ENCODE results near the gene BCAP31. TPM values are rescaled to one million over a fixed set of nuclear protein-coding genes. Genes with fewer than 3 reads are reported as not detected.

The BCAP31 gene
- total RNA-seq: 100 to 1,000 TPM; 115 to 170 TPM

DNA sequence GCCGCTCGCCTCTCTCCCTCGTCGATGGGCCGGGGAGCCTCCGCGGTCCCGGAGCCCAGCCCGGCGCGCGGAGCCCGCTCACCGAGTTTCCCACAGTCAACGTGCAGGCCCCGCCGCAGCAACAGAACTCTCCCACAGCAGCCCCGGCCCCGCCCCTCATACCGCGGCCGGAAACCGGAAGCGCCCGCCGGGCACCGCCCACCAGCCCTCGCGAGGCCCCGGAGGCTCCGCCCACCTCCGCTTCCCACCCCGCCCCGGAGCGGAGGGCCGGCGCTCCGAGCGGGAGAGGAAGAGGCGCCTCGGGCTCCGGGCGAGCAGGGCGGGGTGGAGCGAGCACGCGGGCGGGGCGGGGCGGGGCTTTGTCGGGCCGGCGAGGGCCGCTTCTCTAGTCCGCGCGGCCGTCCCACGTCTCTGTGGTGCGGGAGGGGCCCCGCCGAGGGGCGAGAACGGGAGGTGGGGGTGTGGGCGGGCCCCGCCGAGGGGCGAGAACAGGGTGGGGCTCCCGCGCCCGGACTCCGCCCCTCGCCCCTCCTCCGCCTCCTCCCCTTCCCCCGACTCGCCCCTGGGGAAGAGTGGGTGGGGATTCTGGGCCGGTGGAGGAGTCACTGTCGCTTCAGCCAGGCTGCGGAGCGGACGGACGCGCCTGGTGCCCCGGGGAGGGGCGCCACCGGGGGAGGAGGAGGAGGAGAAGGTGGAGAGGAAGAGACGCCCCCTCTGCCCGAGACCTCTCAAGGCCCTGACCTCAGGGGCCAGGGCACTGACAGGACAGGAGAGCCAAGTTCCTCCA lies at the start of gene BCAP31, which contains the start of gene ABCD1:
Gene BCAP31 (minus strand): TSS at position 136 of the 787 bp plus-strand sequence. CDS start 1,143 bp downstream, outside the sequence.
Gene ABCD1 (plus strand): TSS at position 605 of the 787 bp plus-strand sequence. CDS start 411 bp downstream, outside the sequence.
- Mint-ChIP-seq H3K27me3 (no peaks in the 10 kb centered on the region), H3K36me3 (ENCODE audit: low read depth) (peaks cover 35% of the 10 kb centered on the region), H3K4me3 (peak within 1 kb of the TSS; percentile 86), H3K27ac (peak within 1 kb of the TSS; percentile 83), H3K4me1 (peaks cover 5% of the 10 kb centered on the region), H3K9me3 (no peaks in the 10 kb centered on the region)
- peak; percentile 77 for ATAC-seq (replicated peaks)

DNA sequence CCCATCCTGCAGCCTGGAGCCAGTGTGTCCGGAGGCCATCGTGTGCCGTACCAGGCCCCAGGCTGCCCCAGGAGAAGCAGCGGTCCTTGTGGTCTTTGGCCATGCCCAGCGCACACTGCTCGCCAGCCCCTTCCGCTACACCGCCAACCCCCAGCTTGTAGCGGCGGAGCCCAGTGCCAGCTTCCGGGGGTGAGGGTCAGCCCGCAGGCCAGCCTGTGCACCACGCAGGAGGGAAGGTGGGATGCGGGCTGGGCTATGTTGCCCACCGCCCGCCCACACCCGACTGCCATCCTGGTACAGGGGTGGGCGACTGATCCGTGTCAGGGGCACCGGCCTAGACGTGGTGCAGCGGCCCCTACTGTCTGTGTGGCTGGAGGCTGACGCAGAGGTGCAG lies 49.0 kb upstream of the BCAP31 start:
- Mint-ChIP-seq H3K9me3 (no peaks in the 10 kb centered on the region), H3K4me3 (no peak overlapping the region), H3K27ac (no peak overlapping the region), H3K36me3 (ENCODE audit: low read depth) (no peaks in the 10 kb centered on the region), H3K27me3 (no peaks in the 10 kb centered on the region), H3K4me1 (no peaks in the 10 kb centered on the region)
- no peak for ATAC-seq (replicated peaks)

DNA sequence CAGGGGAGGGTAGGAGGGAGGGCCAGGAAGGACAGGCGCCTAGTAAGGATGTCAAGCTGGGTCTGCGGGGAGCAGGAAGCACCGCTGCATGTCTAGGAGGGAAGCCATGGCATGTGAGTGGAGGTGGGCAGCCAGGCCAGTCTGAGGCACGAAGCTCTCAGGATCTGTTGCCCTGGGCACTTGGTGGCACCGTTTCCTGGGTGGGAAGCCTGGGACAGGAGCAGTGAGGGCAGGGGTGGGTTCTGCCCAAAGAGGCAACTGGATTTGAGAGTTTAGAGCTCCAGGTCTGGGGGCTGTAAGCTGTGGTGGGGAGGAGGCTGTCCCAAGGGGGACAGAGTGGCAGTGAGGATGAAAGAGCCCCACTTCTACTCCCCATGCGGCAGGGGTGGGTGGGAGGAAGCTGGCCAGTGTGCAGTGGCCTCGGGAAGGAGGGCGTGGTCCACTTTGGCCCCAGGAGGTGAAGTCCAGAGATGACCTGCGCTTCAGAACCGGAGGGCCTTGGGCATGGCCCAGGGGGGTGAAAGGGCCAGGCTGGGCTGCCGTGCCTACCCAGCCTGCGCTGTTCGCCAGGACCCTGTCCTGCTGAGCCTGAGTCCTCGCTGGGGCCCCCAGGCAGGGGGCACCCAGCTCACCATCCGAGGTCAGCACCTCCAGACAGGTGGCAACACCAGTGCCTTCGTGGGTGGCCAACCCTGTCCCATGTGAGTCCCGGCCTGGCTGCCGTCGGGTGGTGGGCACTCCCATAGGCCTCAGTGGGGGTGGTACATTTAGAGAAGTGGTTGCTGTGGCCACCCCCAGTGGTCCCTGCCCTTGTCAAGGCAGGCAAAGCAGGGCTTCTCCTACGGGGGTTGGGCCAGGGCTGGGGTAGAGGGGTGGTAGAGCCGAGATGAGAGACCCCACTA lies 48.4 kb upstream of the BCAP31 start:
- Mint-ChIP-seq H3K4me3 (no peak overlapping the region), H3K4me1 (no peaks in the 10 kb centered on the region), H3K27me3 (no peaks in the 10 kb centered on the region), H3K36me3 (ENCODE audit: low read depth) (no peaks in the 10 kb centered on the region), H3K27ac (no peak overlapping the region), H3K9me3 (no peaks in the 10 kb centered on the region)
- ATAC-seq (replicated peaks): no peak

DNA sequence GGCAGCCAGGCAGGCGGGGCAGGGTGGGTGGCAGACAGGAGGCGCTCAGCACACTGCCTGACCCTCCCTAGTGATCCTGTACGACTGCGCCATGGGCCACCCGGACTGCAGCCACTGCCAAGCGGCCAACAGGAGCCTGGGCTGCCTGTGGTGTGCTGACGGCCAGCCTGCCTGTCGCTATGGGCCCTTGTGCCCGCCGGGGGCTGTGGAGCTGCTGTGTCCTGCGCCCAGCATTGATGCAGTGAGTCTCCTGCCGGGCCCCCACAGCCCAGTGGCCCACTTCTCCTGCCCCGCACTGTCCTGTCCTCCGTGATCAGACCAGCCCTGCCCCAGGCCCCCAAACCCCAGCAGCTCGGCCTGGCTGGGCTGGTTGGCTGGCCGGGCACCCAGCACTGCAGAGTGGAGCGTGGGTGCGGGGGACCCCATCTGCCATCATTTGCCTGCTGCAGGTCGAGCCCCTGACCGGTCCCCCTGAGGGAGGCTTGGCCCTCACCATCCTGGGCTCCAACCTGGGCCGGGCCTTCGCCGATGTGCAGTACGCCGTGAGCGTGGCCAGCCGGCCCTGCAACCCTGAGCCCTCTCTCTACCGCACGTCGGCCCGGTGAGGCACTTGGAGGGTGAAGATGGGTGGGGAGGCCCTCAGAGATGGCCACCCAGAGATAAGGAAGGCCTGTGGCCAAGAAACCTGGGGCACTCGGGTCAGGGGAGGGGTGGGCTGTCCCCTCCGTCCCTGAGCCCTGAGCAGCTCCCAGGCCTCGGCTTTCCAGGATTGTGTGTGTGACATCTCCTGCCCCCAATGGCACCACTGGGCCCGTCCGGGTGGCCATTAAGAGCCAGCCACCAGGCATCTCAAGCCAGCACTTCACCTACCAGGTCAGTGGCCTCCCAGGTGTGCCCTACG lies 47.5 kb upstream of the BCAP31 start:
- Mint-ChIP-seq H3K27ac (no peak overlapping the region), H3K9me3 (no peaks in the 10 kb centered on the region), H3K4me3 (no peak overlapping the region), H3K27me3 (no peaks in the 10 kb centered on the region), H3K4me1 (no peaks in the 10 kb centered on the region), H3K36me3 (ENCODE audit: low read depth) (no peaks in the 10 kb centered on the region)
- no peak for ATAC-seq (replicated peaks)

DNA sequence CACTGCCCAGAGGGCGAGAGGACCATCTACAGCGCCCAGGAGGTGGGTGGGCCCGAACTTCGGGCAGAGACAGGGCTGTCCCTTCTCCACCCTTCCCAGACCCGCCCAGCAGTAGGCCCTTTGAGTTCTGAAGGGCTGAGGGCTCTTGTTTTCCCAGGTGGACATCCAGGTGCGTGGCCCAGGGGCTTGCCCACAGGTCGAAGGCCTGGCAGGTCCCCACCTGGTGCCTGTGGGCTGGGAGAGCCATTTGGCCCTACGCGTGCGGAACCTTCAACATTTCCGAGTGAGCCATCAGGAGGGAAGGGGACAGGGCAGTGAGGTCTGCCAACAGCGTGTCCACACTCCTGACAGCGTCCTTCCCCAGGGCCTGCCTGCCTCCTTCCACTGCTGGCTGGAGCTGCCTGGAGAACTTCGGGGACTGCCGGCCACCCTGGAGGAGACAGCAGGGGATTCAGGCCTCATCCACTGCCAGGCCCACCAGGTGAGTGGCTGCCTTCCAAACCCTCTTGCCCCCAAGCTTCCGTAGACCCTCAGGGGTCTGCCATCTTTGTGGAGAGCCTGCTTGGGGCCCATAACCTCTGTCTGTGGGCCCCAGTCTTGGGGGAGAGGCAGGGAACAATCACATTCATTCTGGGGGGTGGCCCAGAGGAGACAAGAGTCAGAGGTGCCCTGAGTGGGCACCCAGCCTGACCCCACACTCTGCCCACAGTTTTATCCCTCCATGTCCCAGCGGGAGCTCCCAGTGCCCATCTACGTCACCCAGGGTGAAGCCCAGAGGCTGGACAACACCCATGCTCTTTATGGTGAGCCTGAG lies 46.6 kb upstream of the BCAP31 start:
- H3K4me3 Mint-ChIP-seq: no peak overlapping the region
- H3K9me3 Mint-ChIP-seq: no peaks in the 10 kb centered on the region
- no peak for ATAC-seq (replicated peaks)
- no peaks in the 10 kb centered on the region for H3K27me3 Mint-ChIP-seq
- no peak overlapping the region for H3K27ac Mint-ChIP-seq
- H3K4me1 Mint-ChIP-seq: no peaks in the 10 kb centered on the region
- H3K36me3 Mint-ChIP-seq (ENCODE audit: low read depth): no peaks in the 10 kb centered on the region

DNA sequence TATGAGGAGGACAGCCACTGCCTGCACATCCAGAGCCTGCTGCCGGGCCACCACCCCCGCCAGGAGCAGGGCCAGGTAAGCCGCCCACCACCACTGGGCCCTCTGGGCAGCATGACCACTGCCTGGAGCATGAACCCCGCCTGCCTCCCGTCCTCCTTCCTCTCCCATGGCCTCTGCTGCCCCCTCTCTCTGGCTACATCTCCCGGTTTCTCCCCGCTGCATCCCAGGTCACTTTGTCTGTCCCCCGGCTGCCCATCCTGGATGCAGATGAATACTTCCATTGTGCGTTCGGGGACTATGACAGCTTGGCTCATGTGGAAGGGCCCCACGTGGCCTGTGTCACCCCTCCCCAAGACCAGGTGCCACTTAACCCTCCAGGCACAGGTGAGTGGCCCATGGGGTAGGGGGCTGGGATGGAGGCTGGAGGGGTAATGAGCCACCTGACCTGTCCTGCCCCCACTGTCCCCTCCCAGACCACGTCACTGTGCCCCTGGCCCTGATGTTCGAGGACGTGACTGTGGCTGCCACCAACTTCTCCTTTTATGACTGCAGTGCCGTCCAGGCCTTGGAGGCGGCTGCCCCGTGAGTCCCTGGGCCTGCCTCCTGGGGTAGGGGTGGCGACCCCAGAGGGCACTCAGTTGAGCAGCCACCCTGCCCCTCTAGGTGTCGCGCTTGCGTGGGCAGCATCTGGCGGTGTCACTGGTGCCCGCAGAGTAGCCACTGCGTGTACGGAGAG lies 45.8 kb upstream of the BCAP31 start:
- no peaks in the 10 kb centered on the region for H3K4me1 Mint-ChIP-seq
- H3K9me3 Mint-ChIP-seq: no peaks in the 10 kb centered on the region
- no peaks in the 10 kb centered on the region for H3K27me3 Mint-ChIP-seq
- no peaks in the 10 kb centered on the region for H3K36me3 Mint-ChIP-seq (ENCODE audit: low read depth)
- no peak for ATAC-seq (replicated peaks)
- no peak overlapping the region for H3K27ac Mint-ChIP-seq
- no peak overlapping the region for H3K4me3 Mint-ChIP-seq

DNA sequence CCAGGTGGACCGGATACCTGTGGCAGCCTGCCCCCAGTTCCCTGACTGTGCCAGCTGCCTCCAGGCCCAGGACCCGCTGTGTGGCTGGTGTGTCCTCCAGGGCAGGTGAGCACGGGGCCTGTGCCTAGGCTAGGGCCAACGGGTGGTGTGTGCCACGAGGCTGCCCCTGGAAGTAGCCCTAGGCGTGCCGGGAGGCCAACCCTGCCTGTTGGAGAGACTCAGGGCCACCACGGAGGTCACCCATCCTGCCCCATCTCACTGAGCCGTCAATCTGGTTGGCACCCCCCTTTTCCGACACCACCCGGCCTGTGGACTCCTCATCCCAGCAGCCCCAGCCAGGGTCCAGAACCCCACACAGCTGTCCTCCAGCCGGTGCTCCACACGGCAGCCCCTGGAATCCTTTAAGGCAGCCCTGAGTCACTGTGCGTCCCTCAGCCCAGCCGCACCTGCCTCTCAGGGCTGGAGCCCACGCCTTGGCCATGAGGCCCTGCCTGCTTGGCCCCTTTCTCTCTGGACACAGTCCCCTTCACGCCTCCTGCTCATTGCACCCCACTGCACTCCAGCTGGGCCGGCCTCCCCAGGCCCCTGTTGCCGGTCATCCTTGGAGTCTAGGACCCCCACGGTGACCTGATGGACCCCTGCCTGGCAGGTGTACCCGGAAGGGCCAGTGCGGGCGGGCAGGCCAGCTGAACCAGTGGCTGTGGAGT lies 45.1 kb upstream of the BCAP31 start:
- no peak overlapping the region for H3K4me3 Mint-ChIP-seq
- no peaks in the 10 kb centered on the region for H3K27me3 Mint-ChIP-seq
- H3K36me3 Mint-ChIP-seq (ENCODE audit: low read depth): no peaks in the 10 kb centered on the region
- H3K4me1 Mint-ChIP-seq: no peaks in the 10 kb centered on the region
- H3K9me3 Mint-ChIP-seq: no peaks in the 10 kb centered on the region
- no peak overlapping the region for H3K27ac Mint-ChIP-seq
- ATAC-seq (replicated peaks): no peak

DNA sequence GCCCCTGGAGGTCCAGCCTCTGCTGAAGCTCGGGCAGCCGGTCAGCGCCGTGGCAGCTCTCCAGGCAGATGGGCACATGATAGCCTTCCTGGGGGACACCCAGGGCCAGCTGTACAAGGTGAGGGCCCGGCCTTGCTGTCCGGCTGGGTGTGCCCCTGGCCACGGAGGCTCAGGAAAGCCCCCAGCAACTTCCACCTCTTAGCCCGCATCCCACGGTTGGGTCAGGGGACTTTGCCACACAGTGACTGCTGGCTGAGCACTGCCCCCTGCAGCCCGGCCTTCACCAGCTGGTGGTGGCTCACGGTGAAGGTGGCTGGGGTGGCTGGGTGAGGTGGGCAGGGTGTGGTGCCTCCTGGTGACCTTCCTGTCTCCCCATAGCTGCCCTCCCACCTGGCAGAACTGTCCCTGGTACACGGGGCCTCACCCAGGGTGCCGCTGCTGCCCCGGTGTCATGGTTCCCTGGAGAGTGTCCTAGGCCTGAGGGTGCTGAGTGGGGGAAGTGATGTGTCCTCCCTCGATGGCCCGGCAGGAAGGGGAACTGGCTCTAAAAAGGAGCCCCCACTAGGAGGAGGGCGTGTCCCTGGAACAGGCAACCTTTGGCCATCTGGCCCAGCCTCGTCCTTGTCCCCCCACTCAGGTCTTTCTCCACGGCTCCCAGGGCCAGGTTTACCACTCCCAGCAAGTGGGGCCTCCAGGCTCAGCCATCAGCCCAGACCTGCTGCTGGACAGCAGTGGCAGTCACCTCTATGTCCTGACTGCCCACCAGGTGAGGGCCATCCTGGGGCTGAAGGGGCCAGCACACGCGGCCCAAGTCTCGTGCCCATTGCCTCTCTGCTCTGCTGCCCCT lies 44.3 kb upstream of the BCAP31 start:
- Mint-ChIP-seq H3K36me3 (ENCODE audit: low read depth) (no peaks in the 10 kb centered on the region), H3K9me3 (no peaks in the 10 kb centered on the region), H3K27me3 (no peaks in the 10 kb centered on the region), H3K27ac (no peak overlapping the region), H3K4me1 (no peaks in the 10 kb centered on the region), H3K4me3 (no peak overlapping the region)
- no peak for ATAC-seq (replicated peaks)

DNA sequence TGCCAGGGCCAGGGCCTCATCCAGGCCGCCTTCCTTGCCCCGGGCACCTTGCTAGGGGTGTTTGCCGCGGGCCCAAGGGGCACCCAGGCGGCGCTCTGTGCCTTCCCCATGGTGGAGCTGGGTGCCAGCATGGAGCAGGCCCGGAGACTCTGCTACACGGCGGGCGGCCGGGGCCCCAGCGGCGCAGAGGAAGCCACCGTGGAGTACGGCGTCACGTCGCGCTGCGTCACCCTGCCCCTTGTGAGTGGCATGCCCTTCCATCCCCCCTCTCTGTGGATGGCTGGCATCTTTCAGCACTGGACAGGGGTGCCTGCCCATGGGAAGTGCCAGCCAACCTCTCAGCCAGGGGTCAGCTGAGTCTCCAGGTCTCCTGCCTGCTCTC lies 43.5 kb upstream of the BCAP31 start:
- no peaks in the 10 kb centered on the region for H3K27me3 Mint-ChIP-seq
- no peaks in the 10 kb centered on the region for H3K4me1 Mint-ChIP-seq
- no peaks in the 10 kb centered on the region for H3K36me3 Mint-ChIP-seq (ENCODE audit: low read depth)
- no peak overlapping the region for H3K4me3 Mint-ChIP-seq
- no peak for ATAC-seq (replicated peaks)
- H3K27ac Mint-ChIP-seq: no peak overlapping the region
- H3K9me3 Mint-ChIP-seq: no peaks in the 10 kb centered on the region

DNA sequence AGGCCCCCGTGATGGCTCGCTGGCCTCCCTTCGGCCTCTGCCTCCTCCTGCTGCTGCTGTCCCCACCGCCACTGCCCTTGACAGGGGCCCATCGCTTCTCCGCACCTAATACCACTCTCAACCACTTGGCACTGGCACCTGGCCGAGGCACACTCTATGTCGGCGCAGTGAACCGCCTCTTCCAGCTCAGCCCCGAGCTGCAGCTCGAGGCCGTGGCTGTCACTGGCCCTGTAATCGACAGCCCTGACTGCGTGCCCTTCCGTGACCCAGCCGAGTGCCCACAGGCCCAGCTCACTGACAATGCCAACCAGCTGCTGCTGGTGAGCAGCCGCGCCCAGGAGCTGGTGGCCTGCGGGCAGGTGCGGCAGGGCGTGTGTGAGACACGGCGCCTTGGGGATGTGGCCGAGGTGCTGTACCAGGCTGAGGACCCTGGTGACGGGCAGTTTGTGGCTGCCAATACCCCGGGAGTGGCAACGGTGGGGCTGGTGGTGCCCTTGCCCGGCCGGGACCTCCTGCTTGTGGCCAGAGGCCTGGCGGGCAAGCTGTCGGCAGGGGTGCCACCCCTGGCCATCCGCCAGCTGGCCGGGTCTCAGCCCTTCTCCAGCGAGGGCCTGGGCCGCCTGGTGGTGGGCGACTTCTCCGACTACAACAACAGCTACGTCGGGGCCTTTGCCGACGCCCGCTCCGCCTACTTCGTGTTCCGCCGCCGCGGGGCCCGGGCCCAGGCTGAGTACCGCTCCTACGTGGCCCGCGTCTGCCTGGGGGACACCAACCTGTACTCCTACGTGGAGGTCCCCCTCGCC lies 42.9 kb upstream of the BCAP31 start:
- no peaks in the 10 kb centered on the region for H3K9me3 Mint-ChIP-seq
- H3K27me3 Mint-ChIP-seq: no peaks in the 10 kb centered on the region
- H3K36me3 Mint-ChIP-seq (ENCODE audit: low read depth): no peaks in the 10 kb centered on the region
- no peaks in the 10 kb centered on the region for H3K4me1 Mint-ChIP-seq
- ATAC-seq (replicated peaks): no peak
- peak overlapping the region; percentile 34 for H3K4me3 Mint-ChIP-seq
- no peak overlapping the region for H3K27ac Mint-ChIP-seq

DNA sequence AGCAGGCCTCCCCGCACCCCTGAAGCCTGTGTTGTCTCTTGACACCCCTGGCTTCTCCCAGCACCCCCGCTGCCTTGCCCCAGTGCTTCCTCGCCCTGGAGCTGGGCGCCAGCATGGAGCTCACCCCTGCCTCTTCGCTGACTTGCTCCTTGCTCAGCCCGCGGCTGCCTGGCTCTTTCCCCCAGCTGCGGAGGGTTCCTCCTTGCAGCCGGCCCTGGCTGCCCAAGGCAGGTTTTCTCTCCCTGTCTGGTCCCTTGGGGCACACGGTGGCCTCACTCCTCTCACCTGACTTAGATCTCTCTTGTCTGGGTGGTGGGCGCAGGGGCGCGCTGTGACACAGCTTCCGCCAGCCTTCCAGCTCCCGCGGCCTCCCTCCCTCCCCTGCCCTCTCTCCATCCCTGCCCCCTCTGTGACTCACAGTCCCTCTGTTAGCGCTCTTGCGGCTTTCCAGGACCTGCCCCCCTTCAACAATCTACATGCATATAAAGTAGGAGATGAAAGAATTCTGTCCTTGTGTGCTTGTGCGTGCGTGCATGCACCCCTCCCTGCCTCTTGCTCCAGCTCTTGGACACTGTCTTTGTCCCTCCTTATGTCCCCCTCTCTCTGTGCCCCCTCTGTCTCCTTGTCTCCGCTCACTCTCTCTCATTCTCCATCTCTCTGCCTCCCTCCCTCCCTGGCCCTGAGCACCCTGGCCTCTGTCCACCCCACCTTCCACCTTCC lies 42.1 kb upstream of the BCAP31 start:
- H3K4me1 Mint-ChIP-seq: no peaks in the 10 kb centered on the region
- ATAC-seq (replicated peaks): peak; percentile 64
- no peaks in the 10 kb centered on the region for H3K27me3 Mint-ChIP-seq
- H3K36me3 Mint-ChIP-seq (ENCODE audit: low read depth): no peaks in the 10 kb centered on the region
- no peaks in the 10 kb centered on the region for H3K9me3 Mint-ChIP-seq
- H3K27ac Mint-ChIP-seq: no peak overlapping the region
- peak overlapping the region; percentile 34 for H3K4me3 Mint-ChIP-seq
